Loucy (cell line): ENCODE measurements around the gene WDR43.

ENCODE experiments used
- H2AFZ ChIP-seq: fragments of 200-600 bp; sonication (generic); 2 replicates; pipeline ENCODE4 v1.6.0; 2016; ENCODE audit warnings: antibody characterized with exemption, mild to moderate bottlenecking, low read length, moderate library complexity
- H3F3A ChIP-seq: fragments of 200-600 bp; 2 replicates; pipeline ENCODE4 v1.6.0; 2016; ENCODE audit warnings: antibody characterized with exemption, low read depth, mild to moderate bottlenecking
- H3K27me3 ChIP-seq: fragments of 200-600 bp; sonication (generic); 2 replicates; pipeline ENCODE4 v1.6.1; 2014; ENCODE audit warnings: low read length, mild to moderate bottlenecking; ENCODE audit not compliant: insufficient read depth, poor library complexity, severe bottlenecking
- H3K36me3 ChIP-seq: fragments of 200-600 bp; sonication (generic); 2 replicates; pipeline ENCODE4 v1.6.1; 2016; ENCODE audit warnings: low read length; ENCODE audit not compliant: insufficient read depth
- H3K4me1 ChIP-seq: fragments of 200-600 bp; sonication (generic); 2 replicates; pipeline ENCODE4 v1.5.1; 2014; ENCODE audit warnings: low read length, mild to moderate bottlenecking; ENCODE audit not compliant: insufficient read depth, poor library complexity, severe bottlenecking
- H3K4me2 ChIP-seq: fragments of 200-600 bp; sonication (generic); 2 replicates; pipeline ENCODE4 v1.6.0; 2014; ENCODE audit warnings: antibody characterized with exemption, low read length, low read depth, mild to moderate bottlenecking; ENCODE audit not compliant: poor library complexity, severe bottlenecking
- H3K4me3 ChIP-seq: fragments of 200-600 bp; sonication (generic); 2 replicates; pipeline ENCODE4 v1.5.1; 2014; ENCODE audit warnings: low read length, mild to moderate bottlenecking, mixed read lengths; ENCODE audit not compliant: poor library complexity, severe bottlenecking
- H3K79me2 ChIP-seq: fragments of 200-600 bp; sonication (generic); 2 replicates; pipeline ENCODE4 v1.6.1; 2014; ENCODE audit warnings: low read length; ENCODE audit not compliant: insufficient read depth
- H3K9ac ChIP-seq: fragments of 200-600 bp; sonication (generic); 2 replicates; pipeline ENCODE4 v1.6.0; 2014; ENCODE audit warnings: mild to moderate bottlenecking, low read depth, low read length, moderate library complexity; ENCODE audit not compliant: poor library complexity, severe bottlenecking
- H3K9me2 ChIP-seq: fragments of 200-600 bp; sonication (generic); replicated peaks from 2 replicates; pipeline ENCODE4 v1.6.1; 2016; ENCODE audit warnings: low read depth, low read length, mixed read lengths
- H3K9me3 ChIP-seq: fragments of 200-600 bp; sonication (generic); 2 replicates; pipeline ENCODE4 v1.6.1; 2014; ENCODE audit warnings: mild to moderate bottlenecking, antibody characterized with exemption, low read length, low read depth; ENCODE audit not compliant: insufficient read depth
- H4K20me1 ChIP-seq: fragments of 200-600 bp; sonication (generic); 2 replicates; pipeline ENCODE4 v1.6.0; 2014; ENCODE audit warnings: antibody characterized with exemption, low read length, mild to moderate bottlenecking; ENCODE audit not compliant: insufficient read depth, poor library complexity, severe bottlenecking
- EZH2phosphoT487 ChIP-seq: fragments of 200-600 bp; IDR thresholded peaks from 2 replicates; pipeline ENCODE4 v1.6.1; 2018; ENCODE audit warnings: antibody characterized with exemption, mild to moderate bottlenecking, moderate library complexity, borderline replicate concordance
- TF ChIP-seq, protein P1 (sequence below): fragments of 200-600 bp; sonication (generic); conservative IDR thresholded peaks from 2 replicates; pipeline ENCODE4 v1.5.1; 2014; ENCODE audit warnings: mild to moderate bottlenecking, antibody characterized with exemption, low read length

WDR43 gene

DNA sequence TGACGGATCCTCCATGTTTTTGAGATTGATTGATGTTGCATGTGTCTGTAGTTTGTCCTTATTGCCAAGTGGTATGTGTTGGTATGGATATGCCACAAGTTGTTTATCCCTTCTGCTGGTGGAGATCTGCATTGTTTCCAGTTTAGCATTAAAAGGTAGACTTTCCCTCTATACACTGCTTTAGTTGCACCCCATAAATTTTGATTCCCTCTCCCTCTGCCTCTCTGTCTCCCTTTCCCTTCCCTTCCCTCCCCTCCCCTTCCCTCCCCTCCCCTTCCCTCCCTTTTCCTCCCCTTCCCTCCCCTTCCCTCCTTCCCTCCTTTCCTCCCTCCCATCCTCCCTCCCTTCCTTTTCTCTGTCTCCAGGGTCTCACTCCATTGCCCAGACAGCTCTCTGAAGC lies 68.0 kb downstream of the WDR43 start:
- Histone ChIP-seq H3F3A (no peaks in the 10 kb centered on the region), H3K4me3 (no peak overlapping the region), H3K4me1 (no peaks in the 10 kb centered on the region), H3K79me2 (no peaks in the 10 kb centered on the region), H3K36me3 (no peaks in the 10 kb centered on the region), H4K20me1 (no peaks in the 10 kb centered on the region), H2AFZ (no peak overlapping the region), H3K4me2 (no peak overlapping the region), H3K9me3 (no peaks in the 10 kb centered on the region), H3K9me2 (no peaks in the 10 kb centered on the region), H3K9ac (no peak overlapping the region), H3K27me3 (no peaks in the 10 kb centered on the region)
- TF ChIP-seq, protein P1, sequence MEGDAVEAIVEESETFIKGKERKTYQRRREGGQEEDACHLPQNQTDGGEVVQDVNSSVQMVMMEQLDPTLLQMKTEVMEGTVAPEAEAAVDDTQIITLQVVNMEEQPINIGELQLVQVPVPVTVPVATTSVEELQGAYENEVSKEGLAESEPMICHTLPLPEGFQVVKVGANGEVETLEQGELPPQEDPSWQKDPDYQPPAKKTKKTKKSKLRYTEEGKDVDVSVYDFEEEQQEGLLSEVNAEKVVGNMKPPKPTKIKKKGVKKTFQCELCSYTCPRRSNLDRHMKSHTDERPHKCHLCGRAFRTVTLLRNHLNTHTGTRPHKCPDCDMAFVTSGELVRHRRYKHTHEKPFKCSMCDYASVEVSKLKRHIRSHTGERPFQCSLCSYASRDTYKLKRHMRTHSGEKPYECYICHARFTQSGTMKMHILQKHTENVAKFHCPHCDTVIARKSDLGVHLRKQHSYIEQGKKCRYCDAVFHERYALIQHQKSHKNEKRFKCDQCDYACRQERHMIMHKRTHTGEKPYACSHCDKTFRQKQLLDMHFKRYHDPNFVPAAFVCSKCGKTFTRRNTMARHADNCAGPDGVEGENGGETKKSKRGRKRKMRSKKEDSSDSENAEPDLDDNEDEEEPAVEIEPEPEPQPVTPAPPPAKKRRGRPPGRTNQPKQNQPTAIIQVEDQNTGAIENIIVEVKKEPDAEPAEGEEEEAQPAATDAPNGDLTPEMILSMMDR: no peak
- no peak for TF ChIP-seq EZH2phosphoT487

DNA sequence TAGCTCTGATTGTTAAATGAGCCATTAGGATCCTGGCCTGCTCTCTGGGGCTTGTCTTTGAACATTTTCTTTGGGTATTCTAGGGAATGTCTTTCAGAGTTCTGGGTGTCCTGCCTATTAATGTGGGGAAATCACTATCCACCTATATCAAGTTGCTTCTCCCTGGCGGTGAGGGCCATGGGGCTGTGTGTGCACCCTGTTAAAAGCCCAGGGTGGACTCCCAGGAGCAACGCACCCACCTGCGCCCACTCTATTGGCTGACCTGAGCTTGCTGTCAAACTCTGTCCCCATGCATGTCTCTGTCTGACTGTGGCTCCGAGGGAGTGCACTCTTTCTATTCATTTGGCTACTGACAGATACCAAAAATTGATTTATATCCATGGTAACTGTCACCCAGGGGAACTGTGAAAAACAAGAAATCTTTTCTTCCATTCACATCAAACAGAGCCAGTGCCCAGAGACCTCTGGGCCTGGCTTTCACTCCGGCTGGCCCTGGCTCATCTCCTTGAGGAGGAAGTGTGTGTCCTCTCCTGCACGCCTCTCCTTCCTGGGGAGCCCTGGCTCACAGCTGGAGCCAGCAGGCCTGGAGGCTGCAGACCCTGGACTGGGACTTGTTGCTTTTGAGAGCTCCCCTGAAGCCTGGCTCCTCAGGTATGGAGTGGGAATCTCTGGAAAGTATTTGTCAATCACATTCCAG lies 76.1 kb downstream of the WDR43 start:
- H2AFZ ChIP-seq: no peak overlapping the region
- no peaks in the 10 kb centered on the region for H4K20me1 ChIP-seq
- H3K4me3 ChIP-seq: no peak overlapping the region
- H3K4me2 ChIP-seq: no peak overlapping the region
- no peaks in the 10 kb centered on the region for H3K36me3 ChIP-seq
- H3K79me2 ChIP-seq: no peaks in the 10 kb centered on the region
- H3K9me2 ChIP-seq: no peaks in the 10 kb centered on the region
- H3K9me3 ChIP-seq: no peaks in the 10 kb centered on the region
- H3F3A ChIP-seq: no peaks in the 10 kb centered on the region
- no peak overlapping the region for H3K9ac ChIP-seq
- no peaks in the 10 kb centered on the region for H3K4me1 ChIP-seq
- TF ChIP-seq, protein P1: no peak
- TF ChIP-seq EZH2phosphoT487: no peak
- H3K27me3 ChIP-seq: no peaks in the 10 kb centered on the region

DNA sequence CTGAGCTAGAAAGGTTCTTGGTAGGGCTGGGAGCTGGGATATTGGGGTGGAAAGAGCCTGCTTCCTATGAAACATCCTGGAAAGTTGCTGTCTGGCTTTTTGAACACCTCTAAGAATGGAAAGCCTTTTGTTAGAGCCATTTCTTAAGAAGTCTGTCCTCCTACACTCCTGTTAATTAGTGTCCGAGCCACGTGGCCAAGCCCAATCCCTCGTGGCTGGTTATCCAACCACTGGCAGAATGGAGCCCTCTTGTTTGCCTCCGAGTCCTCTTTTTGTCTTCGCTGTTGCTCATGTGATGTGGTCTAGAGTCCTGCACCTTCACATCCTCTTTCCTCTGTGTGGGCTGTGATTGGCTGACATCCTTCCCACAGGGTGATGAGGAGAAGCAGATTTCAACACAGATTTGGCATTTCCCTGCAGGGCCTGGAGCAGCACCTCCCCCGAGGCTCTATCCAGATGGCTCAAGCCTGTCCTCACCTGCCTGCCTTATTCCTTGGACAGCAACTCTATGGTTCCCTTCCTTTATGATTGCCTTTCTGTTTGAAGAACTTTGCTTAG lies 78.4 kb downstream of the WDR43 start:
- no peak overlapping the region for H3K9ac ChIP-seq
- no peaks in the 10 kb centered on the region for H3K9me2 ChIP-seq
- H3K27me3 ChIP-seq: no peaks in the 10 kb centered on the region
- TF ChIP-seq EZH2phosphoT487: no peak
- TF ChIP-seq, protein P1: no peak
- no peaks in the 10 kb centered on the region for H3K9me3 ChIP-seq
- H4K20me1 ChIP-seq: no peaks in the 10 kb centered on the region
- no peaks in the 10 kb centered on the region for H3F3A ChIP-seq
- no peak overlapping the region for H2AFZ ChIP-seq
- no peaks in the 10 kb centered on the region for H3K36me3 ChIP-seq
- H3K4me3 ChIP-seq: no peak overlapping the region
- H3K79me2 ChIP-seq: no peaks in the 10 kb centered on the region
- no peak overlapping the region for H3K4me2 ChIP-seq
- no peaks in the 10 kb centered on the region for H3K4me1 ChIP-seq
